Tibial artery (tissue), 4 donors: ENCODE data around the gene ILRUN.
A peak's percentile ranks its signal among the peaks of the same experiment; 100 is the strongest.

Source experiments
- DNase-seq, 2 donors: peaks; one replicate each; pipeline ENCODE4 v3.0.0-alpha.2; 2019
- H3K27ac ChIP-seq, 2 donors: fragments of 200-600 bp; sonication (generic) in 1 of 2; 1 replicate in 1 of 2; 2 replicates in 1 of 2; pipeline ENCODE4 v1.5.1; 2018 to 2019; ENCODE audit warnings: mild to moderate bottlenecking in 1 of 2
- H3K27me3 ChIP-seq, 2 donors: fragments of 200-600 bp; sonication (generic) in 1 of 2; one replicate each; pipeline versions ENCODE4 v1.5.1 to v1.6.0; 2016 to 2019
- H3K36me3 ChIP-seq, 3 donors: fragments of 200-600 bp; sonication (generic) in 2 of 3; one replicate each; pipeline ENCODE4 v1.5.1; 2016 to 2019; ENCODE audit warnings: mild to moderate bottlenecking in 2 of 3
- H3K4me1 ChIP-seq, 4 donors: fragments of 200-600 bp; sonication (generic) in 2 of 4; 1 replicate in 3 of 4; 2 replicates in 1 of 4; pipeline ENCODE4 v1.5.1; 2016 to 2019
- H3K4me3 ChIP-seq, 2 donors: fragments of 200-600 bp; sonication (generic) in 1 of 2; 1 replicate in 1 of 2; 2 replicates in 1 of 2; pipeline ENCODE4 v1.5.1; 2018 to 2019; ENCODE audit warnings: mild to moderate bottlenecking in 2 of 2
- H3K9me3 ChIP-seq, 3 donors: fragments of 200-600 bp; sonication (generic) in 1 of 3; one replicate each; pipeline ENCODE4 v1.5.1; 2016 to 2019
- intact Hi-C: fragments of 100-400 bp; cut with DNase I; formaldehyde crosslinking; loops from one replicate; pipeline ENCODE4 v1.15.0; 2023; ENCODE audit warnings: low total_unique reads
- TF ChIP-seq, protein P1 (sequence below), 2 experiments: fragments of 200-600 bp in 1 of 2; fragments of 450-650 bp in 1 of 2; IDR thresholded peaks; one replicate each; pipeline ENCODE4 v1.5.1; 2017 to 2019; ENCODE audit warnings: antibody characterized with exemption in 2 of 2, mild to moderate bottlenecking in 1 of 2, moderate library complexity in 1 of 2

Gene ILRUN

DNA sequence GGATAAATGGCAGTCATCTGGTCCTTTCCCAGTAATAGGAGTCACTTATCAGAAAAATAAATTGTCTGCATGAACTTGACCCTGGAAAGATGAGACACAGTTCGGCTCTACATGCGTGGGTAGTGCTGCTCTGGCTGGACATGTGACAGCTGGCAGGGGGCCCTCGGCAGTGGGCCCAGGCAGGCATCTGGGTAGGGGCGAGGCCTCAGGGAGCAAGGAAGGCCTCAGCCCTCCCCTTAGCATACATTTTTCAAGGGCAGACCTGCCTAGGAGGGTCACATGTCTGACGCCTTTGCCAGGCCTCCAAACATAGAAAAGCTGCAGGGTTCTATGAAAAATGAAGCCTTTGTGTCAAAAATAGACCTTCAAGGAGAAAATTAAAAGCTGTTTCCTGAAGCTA is 12.8 kb upstream of the ILRUN start:
- Histone ChIP-seq H3K9me3 (no peaks in the 10 kb centered on the region), H3K27me3 (no peaks in the 10 kb centered on the region), H3K4me3 (no peak overlapping the region), H3K27ac (peak overlapping the region; percentile 31 to 52), H3K4me1 (peaks cover 0 to 12% (median 11%) of the 10 kb centered on the region in 4 donors), H3K36me3 (no peaks in the 10 kb centered on the region)
- TF ChIP-seq, protein P1, sequence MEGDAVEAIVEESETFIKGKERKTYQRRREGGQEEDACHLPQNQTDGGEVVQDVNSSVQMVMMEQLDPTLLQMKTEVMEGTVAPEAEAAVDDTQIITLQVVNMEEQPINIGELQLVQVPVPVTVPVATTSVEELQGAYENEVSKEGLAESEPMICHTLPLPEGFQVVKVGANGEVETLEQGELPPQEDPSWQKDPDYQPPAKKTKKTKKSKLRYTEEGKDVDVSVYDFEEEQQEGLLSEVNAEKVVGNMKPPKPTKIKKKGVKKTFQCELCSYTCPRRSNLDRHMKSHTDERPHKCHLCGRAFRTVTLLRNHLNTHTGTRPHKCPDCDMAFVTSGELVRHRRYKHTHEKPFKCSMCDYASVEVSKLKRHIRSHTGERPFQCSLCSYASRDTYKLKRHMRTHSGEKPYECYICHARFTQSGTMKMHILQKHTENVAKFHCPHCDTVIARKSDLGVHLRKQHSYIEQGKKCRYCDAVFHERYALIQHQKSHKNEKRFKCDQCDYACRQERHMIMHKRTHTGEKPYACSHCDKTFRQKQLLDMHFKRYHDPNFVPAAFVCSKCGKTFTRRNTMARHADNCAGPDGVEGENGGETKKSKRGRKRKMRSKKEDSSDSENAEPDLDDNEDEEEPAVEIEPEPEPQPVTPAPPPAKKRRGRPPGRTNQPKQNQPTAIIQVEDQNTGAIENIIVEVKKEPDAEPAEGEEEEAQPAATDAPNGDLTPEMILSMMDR (IDR thresholded peaks at IDR 0.05): no peak
- DNase-seq: peak; percentile 29 to 80
- intact Hi-C loops: no loop called here

DNA sequence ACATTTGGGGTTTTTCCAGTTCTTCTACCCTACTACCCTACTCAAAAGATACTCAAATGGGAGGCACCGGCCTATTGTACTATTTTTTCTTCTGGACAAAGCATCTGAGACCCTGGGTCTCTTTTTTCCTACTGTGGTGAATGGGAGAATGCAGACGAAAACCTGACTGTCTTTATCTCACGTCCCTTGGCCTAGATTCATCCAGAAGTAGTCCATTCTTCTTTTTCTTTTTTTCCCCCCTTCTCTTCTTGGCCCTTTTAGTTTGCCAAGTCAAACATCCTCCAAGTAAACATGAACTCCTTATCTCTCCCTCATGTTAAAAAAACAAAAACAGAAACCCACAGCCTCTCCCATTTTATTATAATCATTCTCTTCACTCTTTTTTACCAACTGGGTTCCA is 8.7 kb upstream of the ILRUN start:
- intact Hi-C loops: no loop called here
- H3K27ac ChIP-seq: no peak overlapping the region
- H3K4me3 ChIP-seq: no peak overlapping the region
- no peaks in the 10 kb centered on the region for H3K36me3 ChIP-seq
- TF ChIP-seq, protein P1 (IDR thresholded peaks at IDR 0.05): no peak
- peaks cover 0 to 12% (median 11%) of the 10 kb centered on the region in 4 donors for H3K4me1 ChIP-seq
- DNase-seq: no peak
- no peaks in the 10 kb centered on the region for H3K27me3 ChIP-seq
- H3K9me3 ChIP-seq: no peaks in the 10 kb centered on the region

DNA sequence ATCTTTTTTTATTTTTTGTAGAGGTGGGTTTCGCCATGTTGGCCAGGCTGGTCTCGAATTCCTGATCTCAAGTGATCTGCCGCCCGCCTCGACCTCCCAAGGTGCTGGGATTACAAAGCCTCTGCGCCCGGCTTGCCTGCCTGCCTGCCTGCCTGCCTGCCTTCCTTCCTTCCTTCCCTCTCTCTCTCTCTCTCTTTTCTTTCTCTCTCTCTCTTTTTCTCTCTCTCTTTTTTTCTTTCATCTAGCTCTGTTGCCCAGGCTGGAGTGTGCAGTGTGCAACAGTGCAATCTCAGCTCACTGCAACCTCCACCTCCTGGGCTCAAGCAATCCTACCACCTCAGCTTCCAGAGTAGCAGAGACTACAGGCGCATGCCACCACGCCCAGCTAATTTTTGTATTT is 4.6 kb upstream of the ILRUN start:
- H3K9me3 ChIP-seq: no peaks in the 10 kb centered on the region
- TF ChIP-seq, protein P1 (IDR thresholded peaks at IDR 0.05): no peak
- no peak for DNase-seq
- no peak overlapping the region for H3K27ac ChIP-seq
- intact Hi-C loops: no loop called here
- H3K4me3 ChIP-seq: no peak overlapping the region
- H3K4me1 ChIP-seq: no peaks in the 10 kb centered on the region
- no peaks in the 10 kb centered on the region for H3K36me3 ChIP-seq
- no peaks in the 10 kb centered on the region for H3K27me3 ChIP-seq

DNA sequence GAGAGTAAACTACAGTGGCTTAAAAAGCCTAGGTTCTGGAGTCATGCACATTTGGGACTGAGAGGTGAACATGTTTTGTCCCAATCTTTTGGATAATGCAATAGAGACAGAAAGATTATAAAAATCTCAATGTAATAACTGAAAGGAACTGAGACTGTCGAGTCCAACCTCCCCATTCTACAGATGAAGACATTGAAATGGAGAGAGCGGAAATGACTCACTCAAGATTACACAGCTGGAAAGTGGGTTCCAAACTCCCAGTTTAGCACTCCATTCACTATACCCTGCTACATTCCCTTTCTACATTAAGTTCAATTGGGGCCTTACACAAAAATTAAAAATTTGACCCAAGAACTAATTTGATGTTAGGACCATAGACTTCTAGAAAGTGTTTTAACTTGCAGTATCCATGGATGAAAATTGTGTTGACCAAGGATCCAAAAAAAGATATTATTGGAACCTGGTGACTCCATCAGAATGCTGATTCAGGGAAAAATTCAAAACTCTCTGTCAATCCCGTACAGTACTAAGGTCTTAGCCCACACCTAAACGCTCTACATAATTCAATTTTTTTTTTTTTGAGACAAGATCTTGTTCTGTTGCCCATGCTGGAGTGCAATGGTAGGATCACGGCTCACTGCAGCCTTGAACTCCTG is 1.5 kb upstream of the ILRUN start:
- no peaks in the 10 kb centered on the region for H3K27me3 ChIP-seq
- TF ChIP-seq, protein P1 (IDR thresholded peaks at IDR 0.05): no peak
- no peak overlapping the region for H3K4me3 ChIP-seq
- DNase-seq: no peak
- H3K4me1 ChIP-seq: peaks cover 0 to 30% (median 19%) of the 10 kb centered on the region in 4 donors
- no peaks in the 10 kb centered on the region for H3K9me3 ChIP-seq
- no peaks in the 10 kb centered on the region for H3K36me3 ChIP-seq
- H3K27ac ChIP-seq: peak overlapping the region in 1 of 2 donors; percentile 96
- intact Hi-C loops: no loop called here

DNA sequence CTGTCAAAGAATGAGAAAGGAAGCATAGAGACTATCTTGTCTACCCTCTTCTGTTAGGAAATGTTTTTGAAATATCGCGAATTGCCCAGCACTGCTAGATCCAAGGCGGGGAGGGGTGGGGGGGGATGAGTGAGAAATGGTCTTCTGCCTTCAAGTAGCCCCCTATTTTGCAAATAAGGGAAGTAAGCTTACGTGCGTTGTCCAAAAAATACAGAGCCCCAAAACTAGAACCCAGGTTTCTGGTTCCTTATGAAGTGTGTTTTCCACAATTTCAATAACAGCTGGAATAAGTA is 923 bp upstream of the ILRUN start:
- H3K9me3 ChIP-seq: no peaks in the 10 kb centered on the region
- H3K27me3 ChIP-seq: no peaks in the 10 kb centered on the region
- intact Hi-C loops: no loop called here
- peaks cover 0 to 34% (median 22%) of the 10 kb centered on the region in 4 donors for H3K4me1 ChIP-seq
- H3K36me3 ChIP-seq: no peaks in the 10 kb centered on the region
- DNase-seq: no peak
- peak overlapping the region; percentile 96 for H3K27ac ChIP-seq
- TF ChIP-seq, protein P1 (IDR thresholded peaks at IDR 0.05): no peak
- peak overlapping the region; percentile 95 to 100 for H3K4me3 ChIP-seq
